HCEC 1CT (cell line): Measurements from ENCODE around the gene ZCCHC24.
"Not testable (repeated sequence)": the region's sequence is repeated elsewhere in the genome, so short reads cannot be mapped to it uniquely, and the experiment has no call there.

Source experiments
- DNase-seq: peaks from one replicate; pipeline ENCODE4 v3.0.0-alpha.2; 2017

ZCCHC24 gene

GRCh38 chr10:79340646-79341244, 104.7 kb downstream of the ZCCHC24 start:
- no peak for DNase-seq

- DNase-seq = no peak
Observed at GRCh38 chr10:79339266-79339665, 106.2 kb downstream of the ZCCHC24 start.

- not testable (repeated sequence) for DNase-seq
Observed at GRCh38 chr10:79337783-79338469, 107.5 kb downstream of the ZCCHC24 start.

- DNase-seq = no peak
Observed at GRCh38 chr10:79336739-79337138, 108.7 kb downstream of the ZCCHC24 start.

- DNase-seq = no peak
Observed at GRCh38 chr10:79336276-79336675, 109.1 kb downstream of the ZCCHC24 start.

GRCh38 chr10:79335470-79336235, 109.8 kb downstream of the ZCCHC24 start:
- no peak for DNase-seq

GRCh38 chr10:79335094-79335469, 110.3 kb downstream of the ZCCHC24 start:
- DNase-seq = no peak

- DNase-seq = no peak
Observed at GRCh38 chr10:79334573-79334972, 110.9 kb downstream of the ZCCHC24 start.

- DNase-seq = peak; percentile 90
Observed at GRCh38 chr10:79333513-79333912, 111.9 kb downstream of the ZCCHC24 start.

GRCh38 chr10:79332610-79333315, 112.7 kb downstream of the ZCCHC24 start:
- DNase-seq = not testable (repeated sequence)
